ENCODE measurements around the gene GPR39. TPM values are rescaled to one million over a fixed set of nuclear protein-coding genes. Genes with fewer than 3 reads are reported as not detected.
"Not testable (repeated sequence)": the region's sequence is repeated elsewhere in the genome, so short reads cannot be mapped to it uniquely, and the experiment has no call there.

The GPR39 gene
- total RNA-seq, 1 donor from 2014 or later: 7.1 TPM

DNA sequence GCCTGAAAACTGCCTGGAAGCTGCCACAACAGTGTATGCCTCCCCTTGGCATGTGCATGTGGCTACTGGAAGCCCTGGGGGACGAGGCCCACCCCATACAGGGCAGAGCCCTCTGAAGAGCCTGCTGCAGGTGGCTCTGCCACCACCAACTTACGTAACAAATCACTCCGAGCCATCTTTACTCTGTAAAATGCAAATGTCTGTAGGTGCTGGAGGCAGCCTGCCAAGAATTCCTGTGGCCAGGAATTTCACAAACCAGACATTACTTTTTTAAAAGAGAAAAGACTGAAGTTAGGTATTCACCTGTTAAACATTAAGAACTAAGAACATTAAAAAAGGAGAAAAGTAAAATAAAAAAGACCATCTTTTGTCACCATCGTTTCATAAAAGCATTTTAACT, 106.3 kb downstream of the GPR39 start:
- FAIRE-seq (no peak), DNase-seq (ENCODE audit: low read depth) (peak; percentile 4)
- no peaks in the 10 kb centered on the region for H3K27me3 ChIP-seq (ENCODE audit: control insufficient read depth, insufficient read depth, low read length)
- H3K4me3 ChIP-seq (ENCODE audit: low read depth, low read length): no peak overlapping the region
- no peaks in the 10 kb centered on the region for H3K36me3 ChIP-seq (ENCODE audit: control insufficient read depth, insufficient read depth, low read length)
- TF ChIP-seq, protein P1, sequence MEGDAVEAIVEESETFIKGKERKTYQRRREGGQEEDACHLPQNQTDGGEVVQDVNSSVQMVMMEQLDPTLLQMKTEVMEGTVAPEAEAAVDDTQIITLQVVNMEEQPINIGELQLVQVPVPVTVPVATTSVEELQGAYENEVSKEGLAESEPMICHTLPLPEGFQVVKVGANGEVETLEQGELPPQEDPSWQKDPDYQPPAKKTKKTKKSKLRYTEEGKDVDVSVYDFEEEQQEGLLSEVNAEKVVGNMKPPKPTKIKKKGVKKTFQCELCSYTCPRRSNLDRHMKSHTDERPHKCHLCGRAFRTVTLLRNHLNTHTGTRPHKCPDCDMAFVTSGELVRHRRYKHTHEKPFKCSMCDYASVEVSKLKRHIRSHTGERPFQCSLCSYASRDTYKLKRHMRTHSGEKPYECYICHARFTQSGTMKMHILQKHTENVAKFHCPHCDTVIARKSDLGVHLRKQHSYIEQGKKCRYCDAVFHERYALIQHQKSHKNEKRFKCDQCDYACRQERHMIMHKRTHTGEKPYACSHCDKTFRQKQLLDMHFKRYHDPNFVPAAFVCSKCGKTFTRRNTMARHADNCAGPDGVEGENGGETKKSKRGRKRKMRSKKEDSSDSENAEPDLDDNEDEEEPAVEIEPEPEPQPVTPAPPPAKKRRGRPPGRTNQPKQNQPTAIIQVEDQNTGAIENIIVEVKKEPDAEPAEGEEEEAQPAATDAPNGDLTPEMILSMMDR (IDR thresholded peaks at IDR 0.05; ENCODE audit: insufficient read depth, low read length, severe bottlenecking): no peak

- H3K27me3 ChIP-seq (ENCODE audit: control insufficient read depth, insufficient read depth, low read length); H3K4me3 ChIP-seq (ENCODE audit: low read depth, low read length); FAIRE-seq; DNase-seq (ENCODE audit: low read depth); H3K36me3 ChIP-seq (ENCODE audit: control insufficient read depth, insufficient read depth, low read length): not testable (repeated sequence)
These were observed 120.5 kb downstream of the GPR39 start for GRCh38 chr2:132537061-132537460.

- peaks cover 1% of the 10 kb centered on the region for H3K36me3 ChIP-seq (ENCODE audit: control insufficient read depth, insufficient read depth, low read length)
- DNase-seq (ENCODE audit: low read depth) (no peak), FAIRE-seq (no peak)
- H3K4me3 ChIP-seq (ENCODE audit: low read depth, low read length): no peak overlapping the region
- H3K27me3 ChIP-seq (ENCODE audit: control insufficient read depth, insufficient read depth, low read length): no peaks in the 10 kb centered on the region
- TF ChIP-seq, protein P1 (IDR thresholded peaks at IDR 0.05; ENCODE audit: insufficient read depth, low read length, severe bottlenecking): no peak
These were observed 121.8 kb downstream of the GPR39 start for GRCh38 chr2:132538331-132538855.

GRCh38 chr2:132540166-132540565, 123.6 kb downstream of the GPR39 start:
- no peaks in the 10 kb centered on the region for H3K27me3 ChIP-seq (ENCODE audit: control insufficient read depth, insufficient read depth, low read length)
- no peak for DNase-seq (ENCODE audit: low read depth)
- no peak overlapping the region for H3K4me3 ChIP-seq (ENCODE audit: low read depth, low read length)
- H3K36me3 ChIP-seq (ENCODE audit: control insufficient read depth, insufficient read depth, low read length): peaks cover 1% of the 10 kb centered on the region
- no peak for FAIRE-seq
- TF ChIP-seq, protein P1 (IDR thresholded peaks at IDR 0.05; ENCODE audit: insufficient read depth, low read length, severe bottlenecking): no peak

GRCh38 chr2:132542953-132543569, 126.5 kb downstream of the GPR39 start:
- H3K27me3 ChIP-seq (ENCODE audit: control insufficient read depth, insufficient read depth, low read length): no peaks in the 10 kb centered on the region
- peaks cover 1% of the 10 kb centered on the region for H3K36me3 ChIP-seq (ENCODE audit: control insufficient read depth, insufficient read depth, low read length)
- H3K4me3 ChIP-seq (ENCODE audit: low read depth, low read length): no peak overlapping the region
- TF ChIP-seq, protein P1 (IDR thresholded peaks at IDR 0.05; ENCODE audit: insufficient read depth, low read length, severe bottlenecking): no peak
- no peak for FAIRE-seq
- peak; percentile 80 for DNase-seq (ENCODE audit: low read depth)

GRCh38 chr2:132544006-132544630, 127.5 kb downstream of the GPR39 start:
- H3K4me3 ChIP-seq (ENCODE audit: low read depth, low read length): no peak overlapping the region
- DNase-seq (ENCODE audit: low read depth) (peak; percentile 23), FAIRE-seq (no peak)
- H3K36me3 ChIP-seq (ENCODE audit: control insufficient read depth, insufficient read depth, low read length): peaks cover 1% of the 10 kb centered on the region
- no peaks in the 10 kb centered on the region for H3K27me3 ChIP-seq (ENCODE audit: control insufficient read depth, insufficient read depth, low read length)
- TF ChIP-seq, protein P1 (IDR thresholded peaks at IDR 0.05; ENCODE audit: insufficient read depth, low read length, severe bottlenecking): no peak

Data from bronchial epithelial cell (primary cell).